HEK293 (cell line): Measurements from ENCODE around the gene PLBD2.

Experiments used
- CTCF ChIA-PET: fragments of 350-600 bp; formaldehyde crosslinking; extraction: SDS; loops from one replicate; lab custom pipeline; 2021; ENCODE audit warnings: antibody characterized with exemption; lab: Yijun Ruan, JAX
- POLR2A ChIA-PET: fragments of 300-600 bp; formaldehyde crosslinking; extraction: SDS; loops from one replicate; lab custom pipeline; 2020; ENCODE audit warnings: antibody characterized with exemption, inconsistent platforms; lab: Yijun Ruan, JAX
- H3K27ac ChIP-seq: fragments of 200-500 bp; sonication (Bioruptor generic); 2 replicates; pipeline ENCODE4 v1.5.1; 2014; ENCODE audit warnings: low read depth, low read length, control low read depth, inconsistent platforms; ENCODE audit errors: extremely low read depth
- H3K36me3 ChIP-seq, 2 experiments: fragments of 200-500 bp in 1 of 2; sonication (Bioruptor generic) in 1 of 2; 1 replicate in 1 of 2; 2 replicates in 1 of 2; pipeline ENCODE4 v1.5.1; 2014 to 2017; ENCODE audit warnings: inconsistent platforms in 2 of 2, low read length in 2 of 2; ENCODE audit not compliant: control insufficient read depth in 2 of 2, insufficient read depth in 1 of 2
- H3K4me1 ChIP-seq: fragments of 200-500 bp; sonication (Bioruptor generic); 2 replicates; pipeline ENCODE4 v1.5.1; 2014; ENCODE audit warnings: mild to moderate bottlenecking, low read length, inconsistent platforms; ENCODE audit not compliant: control insufficient read depth, insufficient read depth
- H3K4me3 ChIP-seq: 2 replicates; pipeline ENCODE4 v1.5.1; 2011; ENCODE audit warnings: low read depth, mild to moderate bottlenecking, control low read depth, low read length, moderate library complexity
- H3K9me3 ChIP-seq: fragments of 200-500 bp; sonication (Bioruptor generic); 2 replicates; pipeline ENCODE4 v1.5.1; 2014; ENCODE audit warnings: low read depth, low read length, inconsistent platforms; ENCODE audit not compliant: control insufficient read depth, insufficient read depth
- EGR2 ChIP-seq: fragments of 450-650 bp; formaldehyde crosslinking; IDR thresholded peaks from 2 replicates; pipeline ENCODE4 v1.5.1; 2016; ENCODE audit warnings: low read depth, missing biosample characterization, missing genetic modification characterization
- MEIS1 ChIP-seq: sonication (generic); formaldehyde crosslinking; IDR thresholded peaks from 2 replicates; pipeline ENCODE4 v1.8.1; 2022; ENCODE audit warnings: missing genetic modification reagents, mild to moderate bottlenecking, borderline replicate concordance
- OSR2 ChIP-seq: fragments of 450-650 bp; formaldehyde crosslinking; IDR thresholded peaks from 2 replicates; pipeline ENCODE4 v1.5.1; 2016; ENCODE audit warnings: missing biosample characterization, missing genetic modification characterization
- PRDM1 ChIP-seq: fragments of 450-650 bp; formaldehyde crosslinking; IDR thresholded peaks from 2 replicates; pipeline ENCODE4; 2016; ENCODE audit warnings: missing biosample characterization, missing genetic modification characterization
- PRDM10 ChIP-seq: fragments of 450-650 bp; formaldehyde crosslinking; IDR thresholded peaks from 2 replicates; pipeline ENCODE4 v1.5.1; 2016; ENCODE audit warnings: missing biosample characterization, missing genetic modification characterization
- SP3 ChIP-seq: fragments of 450-650 bp; formaldehyde crosslinking; IDR thresholded peaks from 2 replicates; pipeline ENCODE4 v1.5.1; 2016; ENCODE audit warnings: missing biosample characterization, missing genetic modification characterization
- ZFHX2 ChIP-seq: fragments of 450-650 bp; formaldehyde crosslinking; conservative IDR thresholded peaks from 2 replicates; pipeline ENCODE4 v1.5.1; 2016; ENCODE audit warnings: missing biosample characterization, missing genetic modification characterization
- ZFP69B ChIP-seq: fragments of 450-650 bp; formaldehyde crosslinking; IDR thresholded peaks from 2 replicates; pipeline ENCODE4 v1.5.1; 2016; ENCODE audit warnings: missing biosample characterization, missing genetic modification characterization
- ZNF10 ChIP-seq: fragments of 450-650 bp; formaldehyde crosslinking; IDR thresholded peaks from 2 replicates; pipeline ENCODE4 v1.5.1; 2017; ENCODE audit warnings: missing biosample characterization, missing genetic modification characterization
- ZNF211 ChIP-seq: fragments of 450-650 bp; formaldehyde crosslinking; IDR thresholded peaks from 2 replicates; pipeline ENCODE4 v1.5.1; 2016; ENCODE audit warnings: low read depth, missing biosample characterization, missing genetic modification characterization
- ZNF366 ChIP-seq: fragments of 450-650 bp; formaldehyde crosslinking; conservative IDR thresholded peaks from 2 replicates; pipeline ENCODE4 v1.5.1; 2016; ENCODE audit warnings: missing biosample characterization, missing genetic modification characterization
- ZNF398 ChIP-seq: fragments of 450-650 bp; formaldehyde crosslinking; IDR thresholded peaks from 2 replicates; pipeline ENCODE4 v1.5.1; 2017; ENCODE audit warnings: missing biosample characterization, missing genetic modification characterization
- ZNF518A ChIP-seq: fragments of 450-650 bp; formaldehyde crosslinking; conservative IDR thresholded peaks from 2 replicates; pipeline ENCODE4 v1.5.1; 2016; ENCODE audit warnings: low read depth, missing biosample characterization, missing genetic modification characterization
- ZNF596 ChIP-seq: fragments of 450-650 bp; IDR thresholded peaks from 2 replicates; pipeline ENCODE4 v1.5.0; 2018; ENCODE audit warnings: missing biosample characterization, mild to moderate bottlenecking, missing genetic modification characterization, moderate library complexity
- ZNF785 ChIP-seq: fragments of 450-650 bp; formaldehyde crosslinking; IDR thresholded peaks from 2 replicates; pipeline ENCODE4 v1.5.1; 2016; ENCODE audit warnings: missing biosample characterization, missing genetic modification characterization

Gene PLBD2

GRCh38 chr12:113396200-113396599 is 37.8 kb downstream of the PLBD2 start:
- TF ChIP-seq PRDM1 (tag by site-specific recombination) (peak; percentile 98), ZNF366 (tag by site-specific recombination) (peak; percentile 92), MEIS1 (no peak)
- H3K27ac ChIP-seq: no peak overlapping the region
- H3K4me3 ChIP-seq: no peak overlapping the region
- H3K36me3 ChIP-seq: peaks cover 0 to 1% of the 10 kb centered on the region in 2 experiments; a peak in 1 of 3 replicates
- no peaks in the 10 kb centered on the region for H3K4me1 ChIP-seq
- ChIA-PET POLR2A (no interaction called here), CTCF (no interaction called here)
- H3K9me3 ChIP-seq: no peaks in the 10 kb centered on the region

- Histone ChIP-seq H3K9me3 (no peaks in the 10 kb centered on the region), H3K4me1 (no peaks in the 10 kb centered on the region), H3K4me3 (no peak overlapping the region), H3K36me3 (no peaks in the 10 kb centered on the region), H3K27ac (no peak overlapping the region)
- ChIA-PET CTCF (no interaction called here), POLR2A (no interaction called here)
- no peak for TF ChIP-seq ZNF398 (tag by site-specific recombination)
- no peak for TF ChIP-seq ZNF596 (tag by site-specific recombination)
- no peak for TF ChIP-seq OSR2 (tag by site-specific recombination)
- no peak for TF ChIP-seq ZNF10
- TF ChIP-seq ZFHX2 (tag by site-specific recombination): peak; percentile 67; the same call in 1 of the 2 replicates
- TF ChIP-seq EGR2: peak; percentile 77
- TF ChIP-seq PRDM10 (tag by site-specific recombination): no peak
- TF ChIP-seq ZFP69B (tag by site-specific recombination): no peak
- no peak for TF ChIP-seq ZNF518A (tag by site-specific recombination)
- no peak for TF ChIP-seq SP3 (tag by site-specific recombination)
- TF ChIP-seq ZNF211 (tag by site-specific recombination): no peak
- TF ChIP-seq ZNF785 (tag by site-specific recombination): no peak
Measured at GRCh38 chr12:113396828-113397496, 38.6 kb downstream of the PLBD2 start.
